ENCODE results near the gene C1orf105. TPM values are rescaled to one million over a fixed set of nuclear protein-coding genes. Genes with fewer than 3 reads are reported as not detected.

C1orf105 gene
- total RNA-seq, 1 donor from 2014 or later = not detected

GRCh38 chr1:172455451-172455850 lies 35.0 kb downstream of the C1orf105 start:
- Mint-ChIP-seq H3K27ac (no peak overlapping the region), H3K9me3 (peaks cover 2% of the 10 kb centered on the region), H3K4me1 (peaks cover 49% of the 10 kb centered on the region), H3K36me3 (no peaks in the 10 kb centered on the region), H3K27me3 (ENCODE audit: insufficient read depth, low read depth) (peaks cover 6% of the 10 kb centered on the region), H3K4me3 (no peak overlapping the region)
- no peak for DNase-seq (ENCODE audit: low spot score)
- H3K36me3 ChIP-seq = no peaks in the 10 kb centered on the region
- no peak overlapping the region for H2AFZ ChIP-seq (replicated peaks)
- H3K79me2 ChIP-seq (ENCODE audit: low read depth) = no peaks in the 10 kb centered on the region
- peaks cover 36% of the 10 kb centered on the region for H3K4me1 ChIP-seq
- no peak overlapping the region for H3K27ac ChIP-seq
- H4K20me1 ChIP-seq (ENCODE audit: low read depth) = no peaks in the 10 kb centered on the region
- H3F3A ChIP-seq (ENCODE audit: low read depth) = peaks cover 24% of the 10 kb centered on the region
- H3K4me3 ChIP-seq = no peak overlapping the region
- H3K9ac ChIP-seq = no peak overlapping the region
- H3K9me3 ChIP-seq (ENCODE audit: low read depth) = no peaks in the 10 kb centered on the region
- no peaks in the 10 kb centered on the region for H3K27me3 ChIP-seq
- H3K4me2 ChIP-seq = no peak overlapping the region
- no peak for TF ChIP-seq EZH2 (IDR thresholded peaks at IDR 0.05)
- TF ChIP-seq EZH2phosphoT487 (IDR thresholded peaks at IDR 0.05) = no peak
- TF ChIP-seq CTCF (IDR thresholded peaks at IDR 0.05) = no peak

- no peak overlapping the region for H3K4me2 ChIP-seq
- Mint-ChIP-seq H3K4me1 (peaks cover 49% of the 10 kb centered on the region), H3K36me3 (no peaks in the 10 kb centered on the region), H3K27me3 (ENCODE audit: insufficient read depth, low read depth) (peaks cover 4% of the 10 kb centered on the region), H3K4me3 (no peak overlapping the region), H3K27ac (no peak overlapping the region), H3K9me3 (peaks cover 2% of the 10 kb centered on the region)
- no peaks in the 10 kb centered on the region for H3K79me2 ChIP-seq (ENCODE audit: low read depth)
- peaks cover 36% of the 10 kb centered on the region for H3K4me1 ChIP-seq
- H3F3A ChIP-seq (ENCODE audit: low read depth) = peaks cover 27% of the 10 kb centered on the region
- no peak overlapping the region for H2AFZ ChIP-seq (replicated peaks)
- no peaks in the 10 kb centered on the region for H3K27me3 ChIP-seq
- H3K9ac ChIP-seq = no peak overlapping the region
- DNase-seq (ENCODE audit: low spot score) = no peak
- no peaks in the 10 kb centered on the region for H3K9me3 ChIP-seq (ENCODE audit: low read depth)
- no peak for TF ChIP-seq EZH2 (IDR thresholded peaks at IDR 0.05)
- TF ChIP-seq CTCF (IDR thresholded peaks at IDR 0.05) = no peak
- TF ChIP-seq EZH2phosphoT487 (IDR thresholded peaks at IDR 0.05) = no peak
- no peak overlapping the region for H3K27ac ChIP-seq
- H3K4me3 ChIP-seq = no peak overlapping the region
- no peaks in the 10 kb centered on the region for H4K20me1 ChIP-seq (ENCODE audit: low read depth)
- no peaks in the 10 kb centered on the region for H3K36me3 ChIP-seq
These were observed 35.9 kb downstream of the C1orf105 start for GRCh38 chr1:172456344-172456769.

- peaks cover 45% of the 10 kb centered on the region for H3K4me1 Mint-ChIP-seq
These were observed 37.1 kb downstream of the C1orf105 start for GRCh38 chr1:172457479-172458130.

More at GRCh38 chr1:172457479-172458130, 37.1 kb downstream of the C1orf105 start:
- Histone ChIP-seq H3K4me2 (no peak overlapping the region), H3F3A (ENCODE audit: low read depth) (peaks cover 23% of the 10 kb centered on the region), H3K9ac (no peak overlapping the region), H4K20me1 (ENCODE audit: low read depth) (no peaks in the 10 kb centered on the region), H2AFZ (replicated peaks) (no peak overlapping the region), H3K4me3 (no peak overlapping the region), H3K27ac (no peak overlapping the region), H3K36me3 (no peaks in the 10 kb centered on the region), H3K9me3 (ENCODE audit: low read depth) (no peaks in the 10 kb centered on the region), H3K79me2 (ENCODE audit: low read depth) (no peaks in the 10 kb centered on the region), H3K27me3 (no peaks in the 10 kb centered on the region), H3K4me1 (peaks cover 38% of the 10 kb centered on the region)
- DNase-seq (ENCODE audit: low spot score) = no peak
- no peak overlapping the region for H3K27ac Mint-ChIP-seq
- TF ChIP-seq EZH2 (IDR thresholded peaks at IDR 0.05) (no peak), EZH2phosphoT487 (IDR thresholded peaks at IDR 0.05) (no peak), CTCF (IDR thresholded peaks at IDR 0.05) (no peak)
- H3K9me3 Mint-ChIP-seq = peaks cover 2% of the 10 kb centered on the region
- H3K27me3 Mint-ChIP-seq (ENCODE audit: insufficient read depth, low read depth) = peaks cover 4% of the 10 kb centered on the region
- H3K36me3 Mint-ChIP-seq = no peaks in the 10 kb centered on the region
- H3K4me3 Mint-ChIP-seq = no peak overlapping the region

Data from neural progenitor cell (in vitro differentiated cells).